ENCODE data around the gene MARCKS.

- no peak for TF ChIP-seq POLR2A (IDR thresholded peaks at IDR 0.05; ENCODE audit: low read length)
- no peak for TF ChIP-seq GATA1 (IDR thresholded peaks at IDR 0.05; ENCODE audit: low read depth, low read length)
These were observed 44.3 kb downstream of the MARCKS start for GRCh38 chr6:113901482-113901881.
